ENCODE data around the gene GALNT18. TPM values are rescaled to one million over a fixed set of nuclear protein-coding genes. Genes with fewer than 3 reads are reported as not detected.

The GALNT18 gene
- total RNA-seq, 2 experiments from 2014 or later, result 6.8 to 7.4 TPM

GRCh38 chr11:11338304-11338703 lies 283.5 kb downstream of the GALNT18 start:
- no peak overlapping the region for H3K27ac Mint-ChIP-seq
- no peaks in the 10 kb centered on the region for H3K36me3 Mint-ChIP-seq (ENCODE audit: low read depth)
- H3K4me1 Mint-ChIP-seq (ENCODE audit: low read depth), result no peaks in the 10 kb centered on the region
- ATAC-seq (no peak), DNase-seq (no peak)
- CTCF ChIA-PET, result no interaction called here
- H3K9me3 Mint-ChIP-seq, result no peaks in the 10 kb centered on the region
- intact Hi-C loops (cut with micrococcal nuclease), result no loop called here
- no peak for TF ChIP-seq CTCF (IDR thresholded peaks at IDR 0.05)
- H3K4me3 Mint-ChIP-seq, result no peak overlapping the region
- peaks cover 10% of the 10 kb centered on the region for H3K27me3 Mint-ChIP-seq
- POLR2A ChIA-PET, result no interaction called here

- POLR2A ChIA-PET, result interaction anchor here (0.7 kb wide), 1 partner anchor 70 kb away, joined by 3 read pairs; no protein-coding TSS in a partner anchor
- no peaks in the 10 kb centered on the region for H3K4me1 Mint-ChIP-seq (ENCODE audit: low read depth)
- no peak overlapping the region for H3K27ac Mint-ChIP-seq
- no peak for DNase-seq
- CTCF ChIA-PET, result no interaction called here
- peaks cover 10% of the 10 kb centered on the region for H3K27me3 Mint-ChIP-seq
- H3K9me3 Mint-ChIP-seq, result no peaks in the 10 kb centered on the region
- TF ChIP-seq CTCF (IDR thresholded peaks at IDR 0.05), result no peak
- no peaks in the 10 kb centered on the region for H3K36me3 Mint-ChIP-seq (ENCODE audit: low read depth)
- intact Hi-C loops (cut with micrococcal nuclease), result no loop called here
- ATAC-seq, result no peak
- no peak overlapping the region for H3K4me3 Mint-ChIP-seq
These were observed 285.1 kb downstream of the GALNT18 start for GRCh38 chr11:11336664-11337063.

DNA sequence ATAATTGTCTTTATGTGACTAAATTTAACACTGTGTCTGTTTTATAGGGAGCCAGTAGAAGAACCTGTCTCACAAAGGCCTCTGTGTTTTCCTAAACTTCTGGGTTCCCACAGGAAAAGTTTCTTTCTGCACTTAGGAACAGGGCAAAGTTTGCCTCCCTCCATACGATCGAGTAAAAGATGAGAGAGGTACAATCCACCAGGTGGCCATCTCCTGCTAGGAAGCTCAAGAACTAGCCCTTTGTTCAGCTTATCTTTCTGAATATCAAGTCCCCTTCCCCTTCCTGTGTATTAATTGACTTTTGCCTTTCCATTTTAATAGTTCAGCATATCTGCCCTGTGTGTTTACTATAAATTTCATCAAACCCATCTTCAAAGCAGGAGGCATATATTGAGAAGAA lies 286.8 kb downstream of the GALNT18 start:
- DNase-seq, result no peak
- no peak overlapping the region for H3K4me3 Mint-ChIP-seq
- H3K9me3 Mint-ChIP-seq, result no peaks in the 10 kb centered on the region
- peaks cover 10% of the 10 kb centered on the region for H3K27me3 Mint-ChIP-seq
- no peak for TF ChIP-seq CTCF (IDR thresholded peaks at IDR 0.05)
- ATAC-seq, result no peak
- ChIA-PET CTCF (no interaction called here), POLR2A (no interaction called here)
- intact Hi-C loops (cut with micrococcal nuclease), result no loop called here
- no peak overlapping the region for H3K27ac Mint-ChIP-seq
- H3K4me1 Mint-ChIP-seq (ENCODE audit: low read depth), result no peaks in the 10 kb centered on the region
- no peaks in the 10 kb centered on the region for H3K36me3 Mint-ChIP-seq (ENCODE audit: low read depth)

- H3K4me3 Mint-ChIP-seq, result no peak overlapping the region
- ChIA-PET POLR2A (no interaction called here), CTCF (no interaction called here)
- no peaks in the 10 kb centered on the region for H3K9me3 Mint-ChIP-seq
- no peaks in the 10 kb centered on the region for H3K36me3 Mint-ChIP-seq (ENCODE audit: low read depth)
- ATAC-seq, result no peak
- H3K27me3 Mint-ChIP-seq, result peaks cover 9% of the 10 kb centered on the region
- no peaks in the 10 kb centered on the region for H3K4me1 Mint-ChIP-seq (ENCODE audit: low read depth)
- no peak for TF ChIP-seq CTCF (IDR thresholded peaks at IDR 0.05)
- no peak overlapping the region for H3K27ac Mint-ChIP-seq
- intact Hi-C loops (cut with micrococcal nuclease), result no loop called here
- no peak for DNase-seq
These were observed 287.2 kb downstream of the GALNT18 start for GRCh38 chr11:11334607-11335006.

- Mint-ChIP-seq H3K4me3 (no peak overlapping the region), H3K4me1 (ENCODE audit: low read depth) (no peaks in the 10 kb centered on the region), H3K9me3 (no peaks in the 10 kb centered on the region), H3K36me3 (ENCODE audit: low read depth) (no peaks in the 10 kb centered on the region), H3K27me3 (no peaks in the 10 kb centered on the region), H3K27ac (no peak overlapping the region)
- ATAC-seq, result no peak
- ChIA-PET CTCF (no interaction called here), POLR2A (no interaction called here)
- no peak for DNase-seq
- no peak for TF ChIP-seq CTCF (IDR thresholded peaks at IDR 0.05)
- intact Hi-C loops (cut with micrococcal nuclease), result no loop called here
These were observed 289.6 kb downstream of the GALNT18 start for GRCh38 chr11:11332141-11332710.
